Jurkat, Clone E6-1 (cell line): ENCODE measurements around the gene KCNJ8. TPM values are rescaled to one million over a fixed set of nuclear protein-coding genes. Genes with fewer than 3 reads are reported as not detected.
"Not testable (repeated sequence)": the region's sequence is repeated elsewhere in the genome, so short reads cannot be mapped to it uniquely, and the experiment has no call there.

Experiments
- DNase-seq: peaks from one replicate; pipeline ENCODE4 v3.0.0-alpha.2; 2011; ENCODE audit warnings: low read depth, low spot score
- H3K4me3 ChIP-seq: 2 replicates; pipeline ENCODE4 v1.5.1; 2011; ENCODE audit warnings: mild to moderate bottlenecking, low read length, control low read depth, moderate library complexity
- polyA plus RNA-seq: library from polyadenylated mRNA; unstranded; fragments of >200 nt; gene quantifications from one replicate; pipeline ENCODE4 v1.2.1, GENCODE V29; 2012; ENCODE audit warnings: missing spikeins; ENCODE audit not compliant: insufficient read length, insufficient read depth

Gene KCNJ8
- polyA plus RNA-seq = not detected

DNA sequence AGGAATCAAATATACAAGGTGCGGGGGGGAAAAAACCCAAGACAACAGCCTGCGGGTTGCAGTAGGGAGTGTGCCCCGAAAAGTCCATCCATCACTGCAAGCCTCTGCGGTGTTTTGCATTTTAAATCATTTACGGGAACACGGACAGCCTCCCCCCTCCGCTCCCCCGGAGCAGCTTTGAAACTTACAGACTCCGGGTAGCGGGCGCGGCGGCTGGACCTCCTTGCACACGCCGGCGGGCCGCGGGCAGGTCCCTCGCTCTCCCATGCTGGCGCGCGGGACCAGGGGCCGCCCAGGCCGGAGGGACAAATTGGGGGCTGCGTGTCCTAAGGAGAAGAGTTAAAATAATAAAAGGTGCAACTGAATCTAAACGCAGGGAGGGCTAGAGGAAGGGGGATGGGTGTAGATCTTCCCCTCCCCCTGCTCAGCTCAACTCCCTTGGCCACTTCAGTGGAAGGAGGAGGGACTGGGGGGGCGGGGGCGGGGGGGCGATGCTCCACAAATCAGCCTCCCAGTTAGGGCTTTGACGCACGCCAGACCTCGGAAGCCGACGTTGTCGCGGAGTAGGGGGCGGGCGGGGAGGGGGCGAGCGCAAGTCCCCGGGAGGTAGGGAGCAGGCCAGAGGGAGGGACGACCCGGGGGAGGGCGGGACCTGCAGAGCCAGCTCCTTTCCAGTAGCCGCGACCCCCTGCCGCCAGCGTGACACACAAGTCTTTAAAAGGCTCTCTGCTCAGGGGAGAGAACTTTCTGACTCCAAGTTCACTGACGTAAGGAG lies at the start of gene KCNJ8:
TSS of gene KCNJ8 (minus strand) at position 349 of the 775 bp plus-strand sequence. CDS start 1,090 bp downstream, outside the sequence.
- no peak for DNase-seq
- H3K4me3 ChIP-seq = no peak within 1 kb of the TSS

DNA sequence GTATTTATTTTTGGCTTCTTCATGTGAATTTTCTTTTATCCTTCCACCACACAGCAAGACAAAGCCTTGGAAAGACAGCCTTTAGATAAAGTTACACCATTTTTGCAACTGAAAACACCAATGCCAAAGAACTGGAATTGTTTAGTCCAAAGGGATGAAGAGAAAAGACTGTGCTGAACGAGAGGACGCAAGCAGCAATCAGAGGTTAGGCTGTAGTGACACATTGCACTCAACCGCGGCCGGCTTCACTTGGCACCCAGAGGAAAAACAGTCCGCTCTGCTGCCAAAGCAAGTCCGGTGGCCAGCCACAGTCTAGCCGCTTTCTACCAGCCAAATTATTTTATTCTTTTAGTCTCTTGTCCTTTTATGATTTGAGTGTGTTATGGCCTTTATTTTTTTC lies 49.1 kb upstream of the KCNJ8 start:
- H3K4me3 ChIP-seq = no peak overlapping the region
- no peak for DNase-seq

DNA sequence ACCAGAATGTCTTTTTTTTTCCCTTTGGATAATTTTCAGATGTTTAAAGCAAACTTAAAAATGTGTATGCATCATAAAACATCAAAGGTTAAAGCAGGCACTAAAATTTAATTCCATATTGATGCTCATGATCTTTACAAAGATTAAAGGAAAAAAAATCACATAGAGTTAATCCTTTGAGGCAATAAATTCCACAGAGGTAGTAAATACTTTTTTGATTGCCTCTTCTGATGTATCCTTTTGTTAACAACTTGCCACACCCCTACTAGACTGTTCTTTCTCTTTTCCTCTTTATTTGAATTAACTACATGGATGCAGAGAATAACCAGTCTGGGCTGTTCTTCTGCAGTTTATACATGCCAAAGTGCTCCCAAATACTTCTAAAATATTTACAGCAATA lies 45.2 kb upstream of the KCNJ8 start:
- DNase-seq = no peak
- no peak overlapping the region for H3K4me3 ChIP-seq

GRCh38 chr12:21819236-21819635 lies 44.7 kb upstream of the KCNJ8 start:
- H3K4me3 ChIP-seq = no peak overlapping the region
- no peak for DNase-seq

GRCh38 chr12:21818627-21819026 lies 44.1 kb upstream of the KCNJ8 start:
- H3K4me3 ChIP-seq = no peak overlapping the region
- no peak for DNase-seq

- H3K4me3 ChIP-seq = no peak overlapping the region
- no peak for DNase-seq
Observed at GRCh38 chr12:21815306-21816062, 41.0 kb upstream of the KCNJ8 start.

DNA sequence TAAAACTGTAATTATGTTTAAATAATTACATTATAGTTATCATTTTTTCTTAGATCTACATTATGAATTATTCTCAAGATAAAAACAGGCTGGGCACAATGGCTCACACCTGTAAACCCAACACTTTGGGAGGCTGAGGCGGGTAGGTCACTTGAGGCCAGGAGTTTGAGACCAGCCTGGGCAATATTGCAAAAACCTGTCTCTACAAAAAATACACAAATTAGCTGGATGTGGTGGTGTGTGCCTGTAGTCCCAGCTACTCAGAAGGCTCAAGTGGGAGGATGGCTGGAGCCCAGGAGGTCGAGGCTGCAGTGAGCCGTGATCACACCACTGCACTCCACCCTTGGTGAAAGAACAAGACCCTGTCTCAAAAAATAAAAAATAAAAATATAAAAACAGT lies 40.3 kb upstream of the KCNJ8 start:
- DNase-seq = no peak

DNA sequence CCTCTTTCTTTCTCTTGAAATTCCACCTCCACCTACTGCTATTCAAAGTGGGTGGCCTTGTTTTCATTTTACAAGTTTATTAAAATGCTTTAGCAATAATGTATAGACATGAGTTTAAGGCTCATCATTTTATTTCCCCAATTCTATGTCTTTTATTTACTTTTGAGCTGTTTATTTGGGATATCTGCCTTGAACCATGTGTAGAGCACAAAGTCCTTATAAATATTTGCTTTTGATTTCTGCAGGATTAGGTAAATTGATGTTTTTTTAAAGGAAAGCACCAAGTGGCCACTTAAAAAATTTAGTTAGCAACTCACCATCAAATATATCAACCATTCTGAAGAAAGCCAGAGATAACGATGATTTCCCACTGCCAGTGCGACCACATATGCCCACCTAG lies 39.8 kb upstream of the KCNJ8 start:
- DNase-seq = no peak
- H3K4me3 ChIP-seq = no peak overlapping the region

More for the DNA sequence above, 40.3 kb upstream of the KCNJ8 start:
- H3K4me3 ChIP-seq = no peak overlapping the region

- no peak overlapping the region for H3K4me3 ChIP-seq
- no peak for DNase-seq
Observed at GRCh38 chr12:21813751-21814150, 39.2 kb upstream of the KCNJ8 start.

DNA sequence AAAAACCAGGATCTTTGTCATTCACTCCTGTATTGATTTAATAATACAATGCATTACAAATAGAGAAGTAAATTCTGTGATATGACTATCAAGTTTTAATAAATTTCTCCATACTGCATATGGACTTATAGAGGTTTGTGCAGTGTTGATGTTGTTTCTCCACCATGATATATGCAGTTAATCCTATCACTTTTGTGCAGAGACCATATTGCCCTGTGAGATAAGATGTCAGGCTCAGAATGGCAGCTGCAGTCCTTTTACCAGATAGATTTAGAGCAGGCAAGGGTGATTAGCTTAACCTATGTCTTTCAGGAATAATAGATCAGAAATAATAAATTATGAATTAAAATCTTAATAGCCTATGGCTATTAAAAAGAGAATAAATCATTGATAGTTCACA lies 38.6 kb upstream of the KCNJ8 start:
- DNase-seq = no peak

GRCh38 chr12:21812340-21812739 lies 37.8 kb upstream of the KCNJ8 start:
- not testable (repeated sequence) for DNase-seq, H3K4me3 ChIP-seq

More for the DNA sequence above, 38.6 kb upstream of the KCNJ8 start:
- no peak overlapping the region for H3K4me3 ChIP-seq

DNA sequence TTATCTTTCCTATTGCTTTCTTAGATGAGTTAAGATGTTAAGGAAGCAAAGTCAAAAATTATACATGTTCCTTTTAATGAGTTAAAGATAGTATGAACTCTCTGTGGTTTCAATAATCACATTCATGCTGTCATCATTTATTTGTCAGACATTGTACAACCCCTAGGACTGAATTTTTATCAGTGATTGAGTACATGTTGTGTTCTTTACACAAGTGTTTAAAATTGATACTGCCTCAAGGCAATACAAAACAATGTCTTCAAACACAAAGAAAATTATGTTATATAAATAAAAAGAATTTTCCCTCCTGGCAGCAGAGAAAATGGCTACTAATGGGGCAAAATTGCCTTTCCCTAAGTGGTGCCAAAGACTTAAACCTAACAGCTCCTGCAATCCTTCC lies 34.6 kb upstream of the KCNJ8 start:
- DNase-seq = no peak
- H3K4me3 ChIP-seq = no peak overlapping the region

DNA sequence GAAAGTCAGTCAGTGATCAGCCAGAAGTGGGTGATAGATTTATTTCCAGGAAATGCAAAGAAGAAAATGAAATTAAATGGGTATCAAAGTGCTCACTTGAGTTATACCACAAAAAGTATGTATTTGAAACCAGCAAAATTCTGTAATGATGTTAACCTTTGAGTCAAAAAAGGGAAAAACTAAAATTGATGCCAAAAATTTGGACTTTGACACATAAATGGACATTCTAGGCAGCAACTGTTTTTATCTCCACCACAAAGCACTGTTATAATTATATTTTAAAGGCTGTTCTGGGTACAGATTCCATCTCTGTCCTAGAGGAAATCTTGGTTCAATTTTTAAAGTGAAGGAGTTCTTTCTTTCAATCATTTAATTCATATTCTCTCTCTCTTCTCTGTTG lies 31.7 kb upstream of the KCNJ8 start:
- no peak for DNase-seq
- H3K4me3 ChIP-seq = no peak overlapping the region

DNA sequence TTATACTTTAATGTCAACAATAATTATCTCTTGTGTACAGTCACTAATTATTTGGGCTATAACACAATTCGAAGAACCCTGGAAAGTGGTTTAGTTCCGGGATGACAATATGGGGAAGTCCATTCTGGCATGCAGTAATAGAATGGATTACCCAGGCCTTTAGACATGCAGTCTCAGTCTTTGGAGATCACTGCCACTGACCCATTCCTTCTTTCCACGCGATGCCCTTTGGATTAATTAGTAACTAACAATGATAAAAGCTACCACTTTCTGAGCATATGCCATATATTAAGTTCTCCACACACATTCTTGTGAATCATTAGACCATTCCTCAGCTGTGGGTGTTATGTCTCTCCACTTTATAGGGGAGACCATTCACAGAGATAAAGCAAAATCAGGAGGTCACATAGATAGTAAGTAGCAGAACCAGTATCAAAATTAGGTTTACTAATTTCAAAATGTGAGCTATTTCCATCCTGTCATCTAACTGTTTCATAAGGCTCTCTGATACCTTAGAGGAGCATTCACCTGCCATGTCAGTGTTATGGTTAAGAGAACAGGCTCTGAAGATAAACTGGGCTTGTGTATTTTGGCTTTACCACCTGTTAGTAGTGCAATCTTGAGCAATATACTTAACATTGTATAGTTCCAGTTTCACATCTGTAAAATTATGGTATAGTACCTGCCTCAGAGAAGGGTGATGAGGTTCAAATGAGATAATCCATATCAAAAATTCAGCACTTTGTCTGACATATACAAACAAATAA lies 27.2 kb upstream of the KCNJ8 start:
- no peak for DNase-seq

GRCh38 chr12:21800011-21800410 lies 25.5 kb upstream of the KCNJ8 start:
- no peak overlapping the region for H3K4me3 ChIP-seq
- DNase-seq = no peak

More for the DNA sequence above, 27.2 kb upstream of the KCNJ8 start:
- no peak overlapping the region for H3K4me3 ChIP-seq

- no peak overlapping the region for H3K4me3 ChIP-seq
- DNase-seq = no peak
Observed at GRCh38 chr12:21797539-21797938, 23.0 kb upstream of the KCNJ8 start.

DNA sequence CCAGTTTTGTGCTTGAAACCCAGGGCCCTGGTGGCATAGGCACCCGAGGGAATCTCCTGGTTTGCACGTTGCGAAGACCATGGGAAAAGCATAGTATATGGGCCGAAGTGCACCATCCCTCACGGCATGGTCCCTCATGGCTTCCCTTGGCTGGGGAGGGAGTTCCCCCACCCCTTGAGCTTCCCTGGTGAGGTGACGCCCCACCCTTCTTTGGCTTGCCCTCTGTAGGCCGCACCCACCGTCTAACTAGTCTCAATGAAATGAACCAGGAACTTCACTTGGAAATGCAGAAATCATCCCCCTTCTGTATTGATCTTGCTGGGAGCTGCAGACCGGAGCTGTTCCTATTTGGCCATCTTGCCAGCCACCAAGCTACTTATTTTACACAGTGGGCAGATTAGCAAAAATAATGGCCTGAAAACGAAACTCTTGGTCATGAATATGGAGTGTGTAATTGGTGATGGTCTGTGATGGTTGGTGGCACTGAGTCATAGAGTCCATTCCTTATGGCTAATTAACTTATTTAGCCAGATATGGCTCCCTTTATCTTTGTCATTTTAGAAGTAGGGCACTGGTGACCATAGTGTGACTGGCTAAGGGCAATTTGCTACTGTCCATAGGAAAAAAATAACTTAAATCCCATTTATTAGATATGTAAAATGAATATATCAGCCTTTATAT lies 21.3 kb upstream of the KCNJ8 start:
- no peak for DNase-seq
- no peak overlapping the region for H3K4me3 ChIP-seq

GRCh38 chr12:21794807-21795595 lies 20.5 kb upstream of the KCNJ8 start:
- not testable (repeated sequence) for DNase-seq, H3K4me3 ChIP-seq
